ENCODE results near the gene ZFP57.

ZFP57 gene

DNA sequence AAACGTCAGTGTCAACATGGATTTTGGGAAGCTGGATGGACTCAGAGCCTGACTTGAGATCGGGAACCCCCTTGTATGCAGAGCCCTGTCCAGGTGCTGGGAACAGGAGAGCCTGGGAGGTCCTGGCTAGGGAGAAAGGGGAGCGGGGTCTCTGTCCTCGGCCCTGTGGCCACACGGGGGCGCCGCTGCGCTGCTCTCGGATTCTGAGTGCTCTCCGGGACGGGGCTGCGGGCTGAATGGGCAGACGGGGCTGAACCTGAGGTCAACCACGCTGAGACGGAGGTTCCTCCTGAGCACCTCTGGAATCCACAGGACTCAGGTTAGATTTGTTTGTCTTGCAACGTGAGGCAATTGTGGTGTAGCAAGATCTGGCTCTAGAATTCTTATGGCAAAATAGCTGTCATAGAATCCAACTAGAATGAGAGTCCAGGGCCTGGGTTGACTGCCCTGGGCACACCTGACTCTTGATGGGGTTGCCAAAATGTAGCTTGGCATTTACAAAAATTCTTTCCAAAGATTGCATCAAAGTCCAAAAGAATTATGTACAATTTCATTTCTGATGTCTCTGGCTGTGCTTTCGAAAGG, 21.7 kb upstream of the ZFP57 start:
- Histone ChIP-seq H3K9me3 (ENCODE audit: control insufficient read depth, low read length) (no peaks in the 10 kb centered on the region), H3K27ac (no peak overlapping the region), H3K4me1 (no peaks in the 10 kb centered on the region), H2AFZ (no peak overlapping the region), H3K9ac (no peak overlapping the region), H3K4me3 (ENCODE audit: low read depth, low read length) (no peak overlapping the region), H3K4me2 (ENCODE audit: low read length) (no peak overlapping the region), H3K36me3 (ENCODE audit: control insufficient read depth, insufficient read depth, low read length) (no peaks in the 10 kb centered on the region), H3K79me2 (no peaks in the 10 kb centered on the region), H3K27me3 (ENCODE audit: control insufficient read depth, insufficient read depth, low read length) (no peaks in the 10 kb centered on the region)
- TF ChIP-seq CTCF (IDR thresholded peaks at IDR 0.05), result no peak

DNA sequence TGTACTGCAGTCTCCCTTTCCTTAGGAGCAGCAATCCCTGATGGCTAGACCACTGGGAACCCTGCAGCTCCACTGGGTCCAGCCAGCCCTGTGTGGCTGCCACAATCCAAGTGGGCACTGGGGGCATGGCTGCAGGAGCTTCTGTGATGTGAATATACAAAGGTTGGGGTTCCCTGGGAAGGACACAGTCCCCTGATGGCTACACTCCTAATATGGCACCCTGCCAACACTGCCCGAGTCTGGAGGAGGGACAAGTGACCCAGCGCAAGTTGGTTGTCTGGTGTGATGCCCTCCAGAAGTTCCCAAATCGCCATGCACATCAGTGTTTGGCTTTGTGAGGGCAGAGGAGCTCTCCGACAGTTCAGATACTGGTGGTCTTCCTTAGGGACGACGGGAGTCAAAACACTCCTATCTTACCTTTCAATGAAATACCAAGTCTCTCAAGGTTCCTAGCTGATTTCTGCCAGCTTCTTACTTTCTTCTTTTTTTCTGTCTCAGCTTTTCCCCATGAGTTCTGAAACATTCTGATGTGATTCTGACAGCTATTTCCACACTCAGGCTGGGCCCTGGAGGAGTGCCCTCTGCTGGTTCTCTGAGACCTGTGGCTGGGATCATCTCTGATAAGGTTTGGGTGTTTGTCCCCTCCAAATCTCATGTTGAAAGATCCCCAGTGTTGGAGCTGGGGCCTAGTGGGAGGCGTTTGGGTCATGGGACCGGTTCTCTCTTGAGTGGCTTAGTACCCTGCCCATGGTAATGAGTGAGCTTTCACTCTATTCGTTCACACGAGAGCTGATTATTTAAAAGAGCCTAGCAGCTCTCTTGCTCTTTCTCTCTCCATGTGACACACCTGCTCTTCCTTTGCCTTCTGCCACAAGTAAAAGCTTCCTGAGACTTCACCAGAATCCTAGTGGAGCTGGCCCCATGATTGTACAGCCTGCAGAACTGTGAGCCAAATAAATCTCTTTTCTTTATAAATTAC, 15.5 kb upstream of the ZFP57 start:
- no peaks in the 10 kb centered on the region for H3K36me3 ChIP-seq (ENCODE audit: control insufficient read depth, insufficient read depth, low read length)
- H3K4me1 ChIP-seq, result no peaks in the 10 kb centered on the region
- no peak overlapping the region for H3K27ac ChIP-seq
- peak; percentile 40 for TF ChIP-seq CTCF (IDR thresholded peaks at IDR 0.05)
- H3K4me2 ChIP-seq (ENCODE audit: low read length), result no peak overlapping the region
- H3K9me3 ChIP-seq (ENCODE audit: control insufficient read depth, low read length), result no peaks in the 10 kb centered on the region
- no peaks in the 10 kb centered on the region for H3K79me2 ChIP-seq
- no peak overlapping the region for H3K9ac ChIP-seq
- no peak overlapping the region for H3K4me3 ChIP-seq (ENCODE audit: low read depth, low read length)
- no peaks in the 10 kb centered on the region for H3K27me3 ChIP-seq (ENCODE audit: control insufficient read depth, insufficient read depth, low read length)
- no peak overlapping the region for H2AFZ ChIP-seq

GRCh38 chr6:29694637-29695036, 13.7 kb upstream of the ZFP57 start:
- no peak overlapping the region for H3K4me3 ChIP-seq (ENCODE audit: low read depth, low read length)
- H3K4me2 ChIP-seq (ENCODE audit: low read length), result no peak overlapping the region
- H3K79me2 ChIP-seq, result no peaks in the 10 kb centered on the region
- no peak for TF ChIP-seq CTCF (IDR thresholded peaks at IDR 0.05)
- H3K36me3 ChIP-seq (ENCODE audit: control insufficient read depth, insufficient read depth, low read length), result no peaks in the 10 kb centered on the region
- no peaks in the 10 kb centered on the region for H3K27me3 ChIP-seq (ENCODE audit: control insufficient read depth, insufficient read depth, low read length)
- H3K9ac ChIP-seq, result no peak overlapping the region
- H2AFZ ChIP-seq, result no peak overlapping the region
- no peaks in the 10 kb centered on the region for H3K9me3 ChIP-seq (ENCODE audit: control insufficient read depth, low read length)
- no peak overlapping the region for H3K27ac ChIP-seq
- H3K4me1 ChIP-seq, result no peaks in the 10 kb centered on the region

DNA sequence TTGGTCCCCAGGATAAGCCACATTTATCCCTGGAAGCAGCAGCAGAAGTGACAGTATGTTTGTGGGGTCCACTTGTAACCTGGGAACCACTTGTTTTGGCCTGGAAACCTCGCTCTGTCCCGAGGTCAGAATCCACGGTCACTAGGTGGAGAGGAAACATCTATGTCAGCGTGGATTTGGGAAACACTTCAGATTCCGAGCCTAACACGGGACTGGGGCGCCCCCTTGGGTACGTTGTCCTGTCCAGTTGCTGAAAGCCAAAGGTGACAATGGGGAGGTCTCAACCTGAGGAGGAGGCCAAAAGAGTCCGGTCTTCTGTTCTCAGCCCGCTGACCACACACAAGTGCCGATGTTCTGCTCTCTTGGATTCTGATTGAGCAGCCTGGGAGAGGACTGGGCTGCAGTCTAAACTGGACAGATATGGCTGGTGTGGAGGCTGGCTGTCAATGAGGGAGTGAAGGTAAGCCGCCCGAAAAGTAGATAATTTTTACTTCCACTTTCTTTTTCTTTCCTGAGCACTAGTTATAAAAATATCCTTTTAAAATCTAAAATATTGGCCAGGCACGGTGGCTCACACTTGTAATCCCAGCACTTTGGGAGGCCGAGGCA, 4.9 kb upstream of the ZFP57 start:
- Histone ChIP-seq H3K9me3 (ENCODE audit: control insufficient read depth, low read length) (no peaks in the 10 kb centered on the region), H3K4me1 (no peaks in the 10 kb centered on the region), H2AFZ (no peak overlapping the region), H3K4me3 (ENCODE audit: low read depth, low read length) (no peak overlapping the region), H3K4me2 (ENCODE audit: low read length) (no peak overlapping the region), H3K79me2 (no peaks in the 10 kb centered on the region), H3K9ac (no peak overlapping the region), H3K36me3 (ENCODE audit: control insufficient read depth, insufficient read depth, low read length) (no peaks in the 10 kb centered on the region), H3K27me3 (ENCODE audit: control insufficient read depth, insufficient read depth, low read length) (no peaks in the 10 kb centered on the region), H3K27ac (no peak overlapping the region)
- TF ChIP-seq CTCF (IDR thresholded peaks at IDR 0.05), result no peak
